Measurements from ENCODE around the gene DGKE.

The DGKE gene

DNA sequence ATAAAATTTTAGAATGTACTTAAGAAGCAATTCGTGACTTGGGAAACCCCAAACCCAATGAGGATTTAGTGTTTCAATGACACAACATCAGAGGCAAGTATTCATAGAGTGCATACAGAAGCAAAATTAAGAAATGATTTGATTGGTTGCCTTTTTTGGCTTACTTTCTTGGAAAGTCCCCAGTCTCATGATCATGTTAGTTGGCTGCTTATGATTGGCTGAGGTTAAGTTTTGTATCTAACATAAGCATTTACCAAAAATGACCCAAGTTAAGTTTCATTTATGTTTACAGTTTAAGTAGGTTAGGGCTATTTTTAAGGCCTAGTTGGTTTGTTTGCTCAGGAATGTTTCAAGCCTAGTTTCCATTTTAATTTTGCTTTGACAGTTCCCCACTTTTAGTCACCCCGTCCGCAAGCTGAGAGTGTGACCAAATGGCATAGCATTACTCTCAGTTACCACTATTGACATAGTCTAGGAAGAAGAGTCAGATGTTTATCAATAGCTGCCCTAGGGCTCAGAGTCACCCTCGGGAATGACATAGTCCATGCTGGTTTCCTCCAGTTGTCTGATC is 36.2 kb downstream of the DGKE start:
- H3K4me3 ChIP-seq (ENCODE audit: control insufficient read depth, low read depth, low read length): no peak overlapping the region
- DNase-seq (ENCODE audit: low read depth): peak; percentile 8
- TF ChIP-seq, protein P1, sequence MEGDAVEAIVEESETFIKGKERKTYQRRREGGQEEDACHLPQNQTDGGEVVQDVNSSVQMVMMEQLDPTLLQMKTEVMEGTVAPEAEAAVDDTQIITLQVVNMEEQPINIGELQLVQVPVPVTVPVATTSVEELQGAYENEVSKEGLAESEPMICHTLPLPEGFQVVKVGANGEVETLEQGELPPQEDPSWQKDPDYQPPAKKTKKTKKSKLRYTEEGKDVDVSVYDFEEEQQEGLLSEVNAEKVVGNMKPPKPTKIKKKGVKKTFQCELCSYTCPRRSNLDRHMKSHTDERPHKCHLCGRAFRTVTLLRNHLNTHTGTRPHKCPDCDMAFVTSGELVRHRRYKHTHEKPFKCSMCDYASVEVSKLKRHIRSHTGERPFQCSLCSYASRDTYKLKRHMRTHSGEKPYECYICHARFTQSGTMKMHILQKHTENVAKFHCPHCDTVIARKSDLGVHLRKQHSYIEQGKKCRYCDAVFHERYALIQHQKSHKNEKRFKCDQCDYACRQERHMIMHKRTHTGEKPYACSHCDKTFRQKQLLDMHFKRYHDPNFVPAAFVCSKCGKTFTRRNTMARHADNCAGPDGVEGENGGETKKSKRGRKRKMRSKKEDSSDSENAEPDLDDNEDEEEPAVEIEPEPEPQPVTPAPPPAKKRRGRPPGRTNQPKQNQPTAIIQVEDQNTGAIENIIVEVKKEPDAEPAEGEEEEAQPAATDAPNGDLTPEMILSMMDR (conservative IDR thresholded peaks at IDR 0.05; ENCODE audit: control insufficient read depth, insufficient read depth, low read depth, low read length): no peak

DNA sequence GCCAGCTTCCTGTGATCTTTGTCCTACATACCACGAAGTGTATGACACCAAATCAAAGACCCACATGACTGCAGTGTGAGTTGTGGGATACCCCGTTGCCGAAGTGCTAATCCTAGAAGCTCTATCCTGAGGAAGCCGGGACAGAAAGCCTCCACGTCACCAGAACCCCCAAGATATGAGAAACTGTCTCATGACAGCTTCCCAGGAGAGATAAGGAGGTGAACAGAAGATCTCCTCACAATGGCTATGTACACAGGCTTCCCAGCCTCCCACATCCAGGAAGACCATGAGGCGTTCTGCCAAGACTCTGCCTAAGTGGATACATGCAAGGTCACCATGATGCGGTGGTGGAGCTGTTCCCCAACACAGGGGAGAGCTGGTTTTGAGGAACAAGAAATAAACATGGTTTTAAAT is 42.8 kb downstream of the DGKE start:
- TF ChIP-seq, protein P1 (conservative IDR thresholded peaks at IDR 0.05; ENCODE audit: control insufficient read depth, insufficient read depth, low read depth, low read length): no peak
- H3K4me3 ChIP-seq (ENCODE audit: control insufficient read depth, low read depth, low read length): no peak overlapping the region
- DNase-seq (ENCODE audit: low read depth): no peak

DNA sequence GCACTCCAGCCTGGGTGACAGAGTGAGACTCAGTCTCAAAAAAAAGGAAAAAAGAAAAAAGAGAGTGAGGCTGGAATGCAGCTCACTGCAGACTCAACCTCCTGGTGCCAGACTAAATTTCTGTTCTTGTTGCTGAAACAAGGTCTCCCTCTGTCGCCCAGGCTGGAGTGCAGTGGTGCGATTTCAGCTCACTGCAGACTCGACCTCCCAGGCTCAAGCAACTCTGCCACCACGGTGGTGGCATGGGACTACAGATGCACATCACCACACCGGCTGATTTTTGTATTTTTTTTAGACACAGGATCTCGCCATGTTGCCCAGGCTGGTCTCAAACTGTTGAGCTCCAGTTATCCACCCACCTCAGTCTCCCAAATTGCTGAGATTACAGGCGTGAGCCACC is 45.3 kb downstream of the DGKE start:
- TF ChIP-seq, protein P1 (conservative IDR thresholded peaks at IDR 0.05; ENCODE audit: control insufficient read depth, insufficient read depth, low read depth, low read length): no peak
- DNase-seq (ENCODE audit: low read depth): no peak
- H3K4me3 ChIP-seq (ENCODE audit: control insufficient read depth, low read depth, low read length): no peak overlapping the region

DNA sequence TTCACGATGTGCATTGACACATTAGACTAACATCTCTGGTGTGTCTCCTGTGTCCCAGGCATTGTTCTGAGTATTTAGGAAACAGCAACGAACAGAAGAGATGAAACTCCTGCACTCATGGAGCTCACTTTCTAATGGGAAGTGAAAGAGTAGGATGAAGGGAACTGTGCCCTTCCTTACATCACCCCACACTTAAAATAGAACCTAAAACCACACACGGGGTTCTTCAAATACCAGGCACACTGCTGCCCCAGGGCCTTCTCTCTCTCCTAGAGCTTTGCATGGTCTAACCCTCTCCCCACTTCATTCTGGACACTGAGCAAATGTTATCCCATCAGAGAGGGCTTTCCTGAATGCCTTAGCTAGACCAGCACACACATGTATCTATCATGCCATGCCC is 46.2 kb downstream of the DGKE start:
- no peak for DNase-seq (ENCODE audit: low read depth)
- TF ChIP-seq, protein P1 (conservative IDR thresholded peaks at IDR 0.05; ENCODE audit: control insufficient read depth, insufficient read depth, low read depth, low read length): no peak

DNA sequence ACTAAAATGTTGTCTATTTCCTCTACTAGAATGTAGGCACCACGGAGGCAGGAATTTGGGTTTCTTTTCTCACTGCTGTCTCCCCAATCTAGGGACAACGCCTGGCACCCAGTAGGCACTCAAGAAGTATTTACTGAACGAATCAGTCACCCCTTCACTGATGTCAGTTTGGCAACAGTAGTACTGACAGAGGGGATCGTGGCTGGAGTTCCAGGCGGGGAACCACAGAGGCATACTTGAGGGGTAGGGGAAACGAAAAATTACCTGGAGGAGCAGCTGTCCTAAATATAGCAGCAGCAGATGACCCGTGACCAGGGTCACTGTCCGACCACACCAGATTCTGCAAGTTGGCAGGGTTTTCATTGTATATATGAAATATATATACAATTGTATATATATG is 46.6 kb downstream of the DGKE start:
- no peak overlapping the region for H3K4me3 ChIP-seq (ENCODE audit: control insufficient read depth, low read depth, low read length)
- TF ChIP-seq, protein P1 (conservative IDR thresholded peaks at IDR 0.05; ENCODE audit: control insufficient read depth, insufficient read depth, low read depth, low read length): no peak
- no peak for DNase-seq (ENCODE audit: low read depth)

More for the DNA sequence above, 46.2 kb downstream of the DGKE start:
- no peak overlapping the region for H3K4me3 ChIP-seq (ENCODE audit: control insufficient read depth, low read depth, low read length)

DNA sequence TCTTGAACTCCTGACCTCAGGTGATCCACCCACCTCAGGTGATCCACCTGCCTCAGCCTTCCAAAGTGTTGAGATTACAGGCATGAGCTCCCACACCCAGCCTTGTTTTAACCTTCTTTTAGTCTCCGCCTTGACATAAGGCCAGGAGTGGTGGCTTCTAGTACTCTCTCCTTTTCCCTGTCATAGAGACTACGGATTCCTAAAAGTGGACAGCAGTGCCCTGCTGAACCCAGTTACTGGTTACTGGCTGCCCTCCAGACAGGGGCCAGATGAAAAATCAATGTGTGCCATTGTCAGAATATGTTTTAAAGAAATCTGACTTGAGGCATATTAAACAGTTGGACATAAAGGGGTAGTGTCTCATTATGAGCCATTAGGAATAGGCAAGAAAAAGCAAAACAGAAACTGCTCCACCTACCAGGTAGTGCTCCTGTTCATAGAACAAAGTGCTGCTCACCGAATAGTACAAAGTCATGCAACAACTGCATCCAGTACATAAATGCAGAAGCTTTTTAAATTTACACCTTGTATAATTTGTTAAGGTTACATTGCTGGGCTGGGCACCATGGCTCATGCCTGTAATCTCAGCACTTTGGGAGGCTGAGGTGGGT is 47.8 kb downstream of the DGKE start:
- TF ChIP-seq, protein P1 (conservative IDR thresholded peaks at IDR 0.05; ENCODE audit: control insufficient read depth, insufficient read depth, low read depth, low read length): no peak
- H3K4me3 ChIP-seq (ENCODE audit: control insufficient read depth, low read depth, low read length): no peak overlapping the region
- DNase-seq (ENCODE audit: low read depth): no peak

Measured in fibroblast of mammary gland (primary cell).